GM18498 (cell line): ENCODE results near the gene SLC24A4.

ENCODE experiments used
- ATAC-seq: cut with Tn5 transposase; IDR thresholded peaks from one replicate; pipeline ENCODE4 v1.9.1; 2021; ENCODE audit warnings: mild to moderate bottlenecking, moderate library complexity; ENCODE audit not compliant: unreplicated experiment

SLC24A4 gene

DNA sequence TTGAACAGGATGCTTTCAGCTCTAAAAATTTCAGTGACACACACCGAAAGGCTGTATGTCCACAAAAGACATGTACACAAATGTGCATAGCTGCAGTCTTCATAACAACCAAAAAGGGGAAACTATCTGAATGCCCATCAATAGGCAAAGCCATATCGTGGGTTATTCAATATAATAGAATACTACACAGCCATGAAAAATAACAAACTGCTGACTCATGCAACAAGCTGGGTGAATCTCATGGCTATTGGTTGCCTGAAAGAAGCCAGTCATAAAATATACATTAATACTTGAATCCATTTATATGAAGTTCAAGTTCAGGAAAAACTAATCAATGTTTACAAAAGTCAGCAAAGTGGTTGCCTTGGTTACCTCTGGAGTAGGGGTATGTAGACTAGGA, 132.3 kb downstream of the SLC24A4 start:
- ATAC-seq = no peak

DNA sequence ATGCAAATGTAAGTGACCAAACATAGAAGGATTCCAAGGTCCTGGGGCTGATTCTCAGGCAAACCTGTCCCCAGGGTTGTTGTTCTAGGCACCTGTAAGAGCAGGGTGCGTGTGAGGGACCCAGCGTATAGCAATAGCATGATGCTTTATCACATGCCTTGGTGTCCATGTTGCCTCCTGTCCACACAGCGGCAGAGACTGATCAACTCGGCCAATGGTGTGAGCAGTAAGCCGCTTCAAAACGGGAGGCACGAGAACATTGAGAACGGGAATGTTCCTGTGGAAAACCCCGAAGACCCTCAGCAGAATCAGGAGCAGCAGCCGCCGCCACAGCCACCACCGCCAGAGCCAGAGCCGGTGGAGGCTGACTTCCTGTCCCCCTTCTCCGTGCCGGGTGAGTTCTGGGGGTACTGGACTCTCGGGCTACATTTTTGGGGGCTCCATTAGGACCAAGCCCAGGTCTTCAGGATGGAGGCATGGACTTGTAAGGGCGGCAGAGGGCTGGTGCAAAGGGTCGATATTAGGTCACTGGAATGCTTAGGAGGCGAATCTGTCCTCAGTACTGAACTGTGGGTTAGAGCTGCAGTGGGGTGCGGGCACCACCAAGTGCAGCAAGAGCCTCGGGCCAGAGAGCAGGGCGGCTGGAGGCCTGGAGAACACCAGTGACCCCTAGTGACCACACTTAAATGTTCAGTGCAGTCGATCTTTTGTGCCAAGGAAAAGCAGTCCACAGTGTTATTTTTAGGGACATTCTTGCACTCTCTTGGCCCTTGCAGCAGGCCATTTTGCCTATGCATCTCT, 133.4 kb downstream of the SLC24A4 start:
- peak; percentile 64 for ATAC-seq

DNA sequence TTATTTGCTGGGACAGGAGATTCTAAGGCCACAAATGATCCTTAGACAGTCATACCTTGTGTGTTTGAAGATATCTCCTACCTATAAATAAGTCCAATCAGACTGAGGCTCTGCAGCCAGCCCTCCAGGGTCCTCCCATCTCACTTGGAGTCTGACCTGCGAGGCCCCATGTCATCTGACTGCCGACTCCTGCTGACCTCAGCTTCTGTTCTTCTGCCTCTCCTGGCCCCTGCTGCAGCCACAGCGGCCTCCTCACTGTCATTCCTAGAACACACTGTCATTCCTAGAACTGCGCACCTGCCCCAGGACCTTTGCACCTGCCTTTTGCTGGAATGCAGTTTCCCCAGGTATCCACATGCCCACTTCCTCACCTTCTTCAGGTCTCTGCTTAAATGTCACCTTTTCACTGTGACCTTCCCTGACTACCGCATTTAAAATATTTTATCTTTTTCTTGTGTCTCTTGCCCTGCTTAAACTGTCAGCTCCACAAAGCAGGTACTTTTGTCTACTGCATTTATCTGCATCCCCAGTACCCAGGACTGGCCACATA, 134.1 kb downstream of the SLC24A4 start:
- no peak for ATAC-seq

DNA sequence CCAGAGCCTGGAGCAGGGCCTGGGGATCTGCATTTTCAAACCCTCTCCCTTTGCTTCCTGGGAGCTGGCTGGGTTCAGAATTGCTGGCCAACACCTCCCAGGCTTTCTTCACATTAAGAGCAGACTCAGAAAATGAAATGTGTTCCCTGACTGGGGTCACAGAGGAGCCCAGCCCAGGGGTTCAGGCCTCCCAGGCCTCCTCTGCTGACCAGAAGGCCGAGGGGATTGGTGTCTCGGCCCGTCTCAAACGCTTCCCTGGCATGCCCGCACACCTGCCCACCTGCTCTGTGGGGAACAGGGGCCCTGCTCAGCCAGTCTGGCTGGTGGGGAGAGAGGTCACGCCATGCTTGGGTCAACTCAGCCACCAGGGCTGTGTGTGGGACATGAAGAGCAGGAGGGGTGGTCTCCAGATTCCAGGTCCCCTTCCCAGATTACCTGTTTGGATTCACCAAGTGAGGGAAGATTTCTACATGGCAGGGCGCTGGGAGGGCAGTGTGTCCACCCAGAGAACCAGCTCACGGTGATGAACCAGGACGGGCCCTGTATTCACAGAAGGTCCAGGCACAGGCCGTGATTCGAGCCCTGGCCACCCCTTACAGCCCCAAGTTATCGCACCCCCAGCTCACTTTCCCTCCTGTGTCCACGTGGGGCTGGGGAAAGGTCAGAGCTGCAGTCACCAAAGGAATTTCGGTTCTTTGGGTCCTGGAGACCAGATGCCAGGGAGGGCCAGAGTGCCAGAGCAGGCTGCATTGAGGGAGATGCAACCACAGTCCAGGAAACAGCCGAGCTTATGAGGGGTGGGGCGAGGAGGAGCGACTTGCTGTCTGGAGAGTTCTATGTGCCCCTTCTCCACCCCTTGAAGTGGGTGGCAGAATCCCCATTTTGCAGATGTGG, 135.4 kb downstream of the SLC24A4 start:
- ATAC-seq = no peak

DNA sequence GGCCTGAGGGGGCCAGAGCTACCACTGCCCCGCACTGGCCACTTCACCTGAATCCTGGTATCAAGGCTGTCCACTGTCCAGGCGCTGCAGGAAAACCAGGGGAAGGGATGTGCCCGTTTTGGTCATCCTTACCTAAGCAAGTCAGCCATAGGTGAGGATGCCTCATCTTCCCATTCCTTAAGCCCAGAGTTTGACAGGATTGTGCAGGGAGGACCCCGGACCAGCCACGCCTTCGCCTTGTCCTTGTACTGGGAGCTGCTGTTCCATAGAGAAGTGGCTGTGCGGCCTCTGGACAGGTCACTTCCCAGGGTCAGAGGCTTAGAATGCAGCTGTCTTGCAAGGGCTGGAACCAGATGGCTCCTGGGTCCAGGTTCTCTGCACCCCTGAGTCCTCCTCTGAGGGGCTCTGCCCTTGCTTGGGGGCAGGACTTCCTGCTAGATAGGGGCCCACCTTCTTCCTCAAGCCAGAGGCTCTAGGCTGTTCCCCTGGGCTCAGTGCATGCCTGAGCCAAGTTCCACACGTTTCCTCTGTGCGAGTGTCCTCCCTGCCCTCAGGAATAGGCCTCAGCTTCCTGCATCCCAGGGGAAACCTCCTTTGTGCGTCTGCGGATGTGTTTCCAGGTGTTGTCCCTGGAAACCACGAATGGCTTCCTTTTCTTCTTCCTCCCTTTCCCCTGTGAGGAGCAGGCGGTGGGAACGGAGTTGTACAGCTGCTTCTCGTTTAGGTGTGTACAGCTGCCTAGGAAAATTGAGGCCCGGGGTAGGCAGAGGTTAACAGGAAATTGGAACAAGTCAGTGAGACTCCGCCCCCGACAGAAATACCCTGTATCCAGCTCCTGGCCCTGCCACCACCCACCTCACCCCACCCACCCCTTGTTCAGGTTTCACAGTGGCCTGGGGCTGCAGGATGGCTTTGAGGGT, 136.3 kb downstream of the SLC24A4 start:
- no peak for ATAC-seq

DNA sequence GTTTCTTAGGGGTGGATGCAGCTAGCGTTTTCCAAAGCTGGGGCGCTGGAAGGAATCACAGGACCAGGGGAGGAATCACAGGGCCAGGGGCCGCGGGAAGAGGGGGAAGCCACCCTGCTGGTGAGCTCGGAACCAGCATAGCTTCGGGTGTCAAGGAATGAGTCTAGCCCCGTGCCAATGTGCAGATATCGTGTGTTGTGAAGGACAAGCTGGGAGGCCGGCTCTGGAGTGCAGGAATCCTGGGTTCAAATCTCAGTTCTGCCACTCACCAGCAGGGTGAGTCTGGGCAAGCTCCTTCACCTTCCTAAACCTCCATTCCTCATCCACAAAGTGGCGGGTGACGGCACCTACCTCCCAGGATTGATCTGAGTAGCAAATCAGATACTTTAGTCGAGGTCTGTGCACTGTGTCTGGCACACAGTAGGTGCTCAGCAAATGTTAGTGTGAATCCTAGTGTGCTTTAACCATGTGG, 137.0 kb downstream of the SLC24A4 start:
- ATAC-seq = no peak

DNA sequence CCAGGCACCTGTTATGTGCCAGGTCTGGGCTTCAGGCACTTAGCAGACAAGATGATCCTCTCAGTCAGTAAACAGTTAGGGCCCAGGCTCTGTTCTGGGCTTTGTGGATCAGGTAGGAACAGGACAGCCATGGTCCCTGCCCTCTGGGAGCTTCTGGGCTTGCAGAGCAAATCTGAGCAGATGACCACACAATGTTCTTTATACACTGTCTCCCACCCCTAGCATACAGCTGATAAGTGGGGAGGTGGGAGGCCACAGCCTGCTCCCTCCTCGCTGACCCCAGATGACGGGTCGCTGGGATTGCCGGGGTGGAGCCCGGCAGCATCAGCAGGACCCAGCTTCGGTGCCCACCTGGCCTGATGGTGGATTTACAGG, 137.6 kb downstream of the SLC24A4 start:
- ATAC-seq = no peak

DNA sequence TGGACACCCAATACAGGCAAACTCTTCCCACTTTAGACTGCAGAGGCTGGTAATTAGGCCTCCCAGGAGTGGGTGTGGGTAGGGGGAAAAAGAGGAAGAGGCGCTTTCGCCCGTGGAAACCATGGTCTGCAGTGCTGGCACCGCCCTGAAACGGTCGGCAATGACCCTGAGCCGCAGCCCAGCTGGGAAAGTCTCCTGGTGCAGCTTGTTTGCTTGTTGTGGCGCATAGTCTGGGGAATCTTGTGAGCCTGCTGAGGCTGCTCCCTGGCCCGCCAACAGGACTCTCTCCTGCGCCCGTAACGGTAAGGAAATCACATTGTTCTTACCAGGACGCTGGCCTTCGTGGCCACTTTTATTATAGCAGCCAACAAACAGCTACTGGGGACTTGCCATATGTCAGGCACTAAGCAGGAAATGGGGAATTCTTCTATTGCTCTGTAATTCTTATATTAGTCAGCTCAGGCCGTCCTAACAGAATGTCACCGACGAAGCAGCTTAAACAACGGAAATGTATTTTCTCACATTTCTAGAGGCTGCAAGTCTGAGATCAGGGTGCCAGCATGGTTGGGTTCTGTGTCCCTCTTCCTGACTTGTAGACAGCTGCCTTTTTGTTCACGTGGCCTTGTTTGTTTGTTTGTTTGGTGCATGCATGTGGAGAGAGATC, 138.1 kb downstream of the SLC24A4 start:
- peak; percentile 54 for ATAC-seq

DNA sequence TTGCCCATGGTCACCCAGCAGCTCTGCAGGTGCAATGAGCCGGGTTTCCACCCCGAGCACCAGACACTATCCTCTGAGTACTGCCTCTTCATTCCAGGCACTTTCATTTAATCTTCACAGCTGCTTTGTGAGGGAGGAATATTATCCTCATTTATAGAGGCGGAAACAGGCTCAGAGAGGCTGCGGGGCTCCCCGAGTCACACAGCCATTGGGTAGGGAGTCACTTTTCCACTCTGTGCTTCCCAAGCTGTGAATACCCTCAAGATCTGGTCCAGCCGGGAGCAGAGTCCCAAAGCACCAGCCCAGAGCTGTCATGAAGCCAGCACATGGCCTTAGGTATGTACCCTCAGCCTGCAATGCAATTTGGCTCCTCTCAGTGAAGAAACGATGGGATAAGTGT, 138.9 kb downstream of the SLC24A4 start:
- no peak for ATAC-seq

DNA sequence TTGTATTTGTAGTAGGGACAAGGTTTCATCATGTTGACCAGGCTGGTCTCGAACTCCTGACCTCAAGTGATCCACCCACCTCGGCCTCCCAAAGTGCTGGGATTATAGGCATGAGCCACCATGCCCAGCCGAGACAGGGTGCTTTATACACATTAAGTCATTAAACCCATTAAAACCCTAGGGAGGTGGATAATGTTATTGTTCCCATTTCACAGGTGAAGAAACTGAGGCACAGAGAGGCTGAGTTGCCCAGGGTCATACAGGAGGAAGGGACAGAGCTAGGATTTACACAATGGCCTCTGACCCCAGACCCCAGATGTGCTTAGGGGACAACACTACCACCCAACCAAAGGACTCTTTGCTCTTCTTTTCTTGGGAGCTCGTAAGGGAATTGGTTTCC, 139.6 kb downstream of the SLC24A4 start:
- ATAC-seq = no peak

DNA sequence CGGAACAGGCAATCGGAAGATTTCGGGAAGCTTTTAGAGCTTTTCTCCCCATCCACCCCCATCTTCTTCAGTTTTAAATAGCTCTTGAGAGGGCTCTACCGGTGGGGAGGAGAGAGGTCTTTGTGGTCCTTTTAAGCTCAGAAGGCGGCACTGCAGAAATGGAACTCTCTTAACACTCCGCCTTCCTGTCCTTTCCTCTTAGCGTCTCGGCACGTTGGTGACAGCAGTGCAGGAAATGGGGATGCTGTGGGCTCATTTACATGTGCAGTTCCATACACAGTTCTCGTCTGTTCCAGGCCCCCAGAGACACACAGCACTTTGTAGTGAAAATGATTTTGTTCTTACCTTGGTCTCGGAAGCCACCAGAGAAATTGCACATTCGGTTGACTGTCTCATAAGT, 140.2 kb downstream of the SLC24A4 start:
- no peak for ATAC-seq

DNA sequence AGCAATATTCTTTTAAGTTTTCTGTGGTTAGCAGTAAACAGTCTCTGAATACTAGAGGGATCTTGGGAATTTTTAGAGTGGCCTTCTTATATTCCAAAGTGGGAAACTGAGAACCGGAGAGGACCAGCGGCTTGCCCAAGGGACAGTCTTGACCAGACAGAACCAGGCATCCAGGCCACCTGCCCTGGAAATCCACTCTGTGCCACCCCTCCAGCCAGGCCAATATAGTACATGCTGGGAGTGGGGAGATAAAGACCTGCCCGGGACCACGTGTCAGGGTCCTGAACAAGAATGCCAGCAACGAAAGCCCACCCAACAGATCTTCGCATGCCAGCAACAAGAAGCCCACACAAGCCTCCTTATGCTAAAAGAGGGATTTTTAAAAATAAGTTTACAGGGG, 141.2 kb downstream of the SLC24A4 start:
- no peak for ATAC-seq

DNA sequence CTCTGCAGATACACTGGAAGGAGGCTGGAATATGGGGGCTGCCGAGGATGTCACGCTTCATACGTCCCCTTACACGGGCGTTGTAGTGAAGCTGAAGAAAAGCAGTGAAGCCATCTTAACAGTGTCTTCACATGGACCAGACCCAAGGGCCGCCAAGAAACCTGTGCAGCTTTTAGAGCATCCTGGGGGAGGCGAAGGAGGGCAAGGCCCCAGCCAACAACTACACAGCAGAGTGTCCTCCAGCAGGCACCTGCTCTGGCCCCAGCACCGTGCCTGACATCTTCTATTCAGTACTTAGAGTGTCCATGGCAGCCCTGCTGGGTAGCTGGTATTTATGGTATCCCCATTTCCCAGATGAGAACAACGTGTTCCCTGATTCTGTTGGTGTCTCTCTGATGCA, 141.8 kb downstream of the SLC24A4 start:
- ATAC-seq = no peak

DNA sequence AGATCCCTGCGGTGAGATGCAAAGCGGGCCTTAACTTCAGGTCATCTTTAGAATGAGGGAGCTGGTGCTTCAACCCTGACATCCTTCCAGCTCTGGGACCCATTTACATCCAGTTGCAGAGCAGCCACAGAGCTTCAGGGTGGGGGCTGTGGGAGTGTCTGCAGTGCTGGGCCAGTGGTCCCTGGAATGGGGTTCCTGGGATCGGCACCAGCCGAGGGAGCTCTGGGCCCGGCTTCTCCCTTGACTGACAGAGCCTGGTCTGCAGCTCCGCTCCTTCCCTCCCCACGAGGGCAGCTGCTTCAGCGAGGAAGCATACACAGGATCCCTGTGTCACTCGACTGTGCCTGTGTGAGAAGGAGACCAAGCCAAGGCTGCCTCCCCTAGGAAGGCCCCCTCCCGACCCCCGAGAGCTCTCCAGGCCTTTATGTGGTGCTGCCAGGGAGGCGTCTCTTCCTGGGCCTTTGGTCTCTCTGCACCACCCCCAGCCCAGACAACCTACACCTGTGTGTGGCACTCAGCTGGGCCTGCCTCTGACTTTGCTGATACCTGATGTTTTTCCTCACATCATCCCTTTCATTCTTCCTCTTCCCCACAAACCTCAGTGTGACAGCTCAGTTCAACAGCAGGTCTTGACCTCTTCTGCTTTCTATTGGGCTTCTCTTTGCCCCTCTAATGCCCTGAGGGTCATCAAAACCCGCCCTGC, 142.5 kb downstream of the SLC24A4 start:
- ATAC-seq = no peak

DNA sequence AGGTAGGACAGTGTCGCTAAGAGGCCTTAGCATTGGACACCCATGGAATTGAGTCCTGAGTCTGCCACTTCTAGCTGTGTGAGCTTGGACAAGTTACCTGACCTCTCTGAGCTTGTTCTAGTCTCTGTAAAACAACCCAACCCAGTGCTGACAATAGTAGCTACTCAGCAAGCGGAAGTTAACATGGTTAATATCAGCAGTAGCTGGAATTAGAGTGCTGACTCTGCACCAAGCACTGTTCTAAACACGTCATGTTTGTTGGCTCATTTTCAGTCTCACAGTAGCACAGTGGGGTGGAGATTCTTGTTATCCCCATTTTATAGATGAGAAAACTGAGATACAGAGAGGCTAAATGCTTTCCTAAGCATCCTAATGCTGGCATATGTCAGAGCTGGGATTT, 143.1 kb downstream of the SLC24A4 start:
- no peak for ATAC-seq

DNA sequence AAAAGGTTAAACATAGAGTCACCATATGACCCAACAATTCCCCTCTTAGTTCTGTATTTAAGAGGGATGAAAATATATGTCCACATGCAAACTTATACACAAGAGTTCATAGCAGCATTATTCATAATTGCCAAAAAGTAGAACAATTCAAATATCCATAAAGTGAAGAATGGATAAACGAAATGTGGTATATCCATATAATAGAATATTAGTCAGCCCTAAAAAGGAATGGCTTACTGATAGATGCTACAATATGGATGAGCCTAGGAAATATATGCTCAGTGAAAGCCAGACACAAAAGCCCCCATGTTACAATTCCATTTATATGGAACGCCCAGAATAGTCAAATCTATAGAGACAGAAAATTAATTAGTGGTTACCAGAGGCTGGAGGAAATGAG, 146.6 kb downstream of the SLC24A4 start:
- ATAC-seq = no peak

DNA sequence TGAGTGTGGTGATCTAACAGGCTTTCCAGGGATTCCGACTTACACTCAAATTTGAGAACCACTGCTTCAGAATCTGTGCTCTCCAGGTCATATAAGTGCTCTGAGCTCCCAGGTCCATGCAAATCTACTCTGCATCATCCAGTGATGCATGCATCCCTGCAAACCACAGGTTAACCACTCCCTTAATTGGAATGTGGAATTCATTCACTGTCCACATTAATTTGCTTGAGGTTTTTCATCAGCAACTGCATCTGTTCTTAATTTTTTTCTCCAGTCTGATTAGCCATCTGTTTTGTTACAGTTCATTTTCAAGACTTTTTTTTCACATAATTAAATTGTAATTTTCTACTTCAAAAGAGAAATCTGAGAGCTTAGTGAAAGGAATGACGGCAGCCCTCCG, 147.2 kb downstream of the SLC24A4 start:
- ATAC-seq = no peak

DNA sequence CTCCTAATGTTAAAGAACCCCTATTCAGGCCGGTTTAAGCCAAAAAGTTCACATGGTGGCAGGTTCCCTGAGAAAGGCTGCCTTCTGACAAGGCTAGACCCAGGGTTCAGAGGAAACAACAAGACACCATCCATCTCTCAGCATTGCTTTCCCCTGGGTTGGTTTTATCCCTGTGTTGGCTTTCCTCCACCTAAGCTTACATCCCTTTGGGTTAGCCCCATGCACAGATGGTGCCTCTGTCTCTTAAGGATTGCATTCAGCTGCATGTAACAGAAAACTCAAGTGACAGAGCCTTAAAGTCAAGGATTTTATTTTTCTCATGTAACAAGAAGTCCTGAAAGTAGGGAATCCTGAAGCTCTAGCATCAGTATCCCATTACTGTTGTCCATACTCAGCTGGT, 147.8 kb downstream of the SLC24A4 start:
- no peak for ATAC-seq

DNA sequence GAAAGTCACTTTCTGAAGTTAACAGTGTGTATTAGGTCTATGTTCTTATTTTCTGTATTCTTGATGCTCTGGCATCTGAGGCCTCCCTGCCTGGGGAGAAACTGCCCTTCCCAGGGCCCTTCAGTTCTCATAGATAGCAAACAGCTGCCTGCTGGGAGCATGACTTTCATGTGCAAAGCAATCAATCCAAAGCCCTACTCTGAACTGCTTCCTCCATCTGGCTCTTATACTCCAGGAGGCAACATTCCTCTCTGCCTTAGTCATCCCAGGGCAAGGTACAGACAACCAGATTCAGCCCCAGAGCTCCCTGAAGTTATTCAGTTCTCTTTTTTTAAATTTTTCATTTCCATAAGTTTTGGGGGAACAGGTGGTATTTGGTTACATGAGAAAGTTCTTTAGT, 149.0 kb downstream of the SLC24A4 start:
- ATAC-seq = no peak

DNA sequence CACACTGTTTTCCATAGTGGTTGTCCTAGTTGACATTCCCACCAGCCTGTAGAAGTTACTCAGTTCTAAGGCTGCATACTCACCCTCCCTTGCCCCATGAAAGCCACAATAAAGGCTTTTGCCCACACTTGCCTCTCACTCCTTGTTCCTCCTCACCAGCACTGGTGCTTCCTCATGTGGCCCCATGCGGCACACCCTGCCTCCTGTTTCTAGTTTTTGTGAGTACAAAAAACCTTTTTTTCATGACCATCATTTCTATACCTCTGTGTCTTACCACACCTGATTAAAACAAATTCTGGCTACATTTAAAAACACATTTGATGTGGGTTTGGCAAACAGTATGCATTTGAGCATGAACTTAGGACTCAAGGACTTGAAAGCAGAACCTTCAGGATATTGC, 149.9 kb downstream of the SLC24A4 start:
- no peak for ATAC-seq
